ENCODE measurements around the gene PCYOX1L. TPM values are rescaled to one million over a fixed set of nuclear protein-coding genes. Genes with fewer than 3 reads are reported as not detected.

Gene PCYOX1L
- total and polyA plus RNA-seq, 2 of the 8 experiments (the other 6 are each of a cell fraction or from before 2014, with no cell fraction given): 6.8 to 17.2 TPM

DNA sequence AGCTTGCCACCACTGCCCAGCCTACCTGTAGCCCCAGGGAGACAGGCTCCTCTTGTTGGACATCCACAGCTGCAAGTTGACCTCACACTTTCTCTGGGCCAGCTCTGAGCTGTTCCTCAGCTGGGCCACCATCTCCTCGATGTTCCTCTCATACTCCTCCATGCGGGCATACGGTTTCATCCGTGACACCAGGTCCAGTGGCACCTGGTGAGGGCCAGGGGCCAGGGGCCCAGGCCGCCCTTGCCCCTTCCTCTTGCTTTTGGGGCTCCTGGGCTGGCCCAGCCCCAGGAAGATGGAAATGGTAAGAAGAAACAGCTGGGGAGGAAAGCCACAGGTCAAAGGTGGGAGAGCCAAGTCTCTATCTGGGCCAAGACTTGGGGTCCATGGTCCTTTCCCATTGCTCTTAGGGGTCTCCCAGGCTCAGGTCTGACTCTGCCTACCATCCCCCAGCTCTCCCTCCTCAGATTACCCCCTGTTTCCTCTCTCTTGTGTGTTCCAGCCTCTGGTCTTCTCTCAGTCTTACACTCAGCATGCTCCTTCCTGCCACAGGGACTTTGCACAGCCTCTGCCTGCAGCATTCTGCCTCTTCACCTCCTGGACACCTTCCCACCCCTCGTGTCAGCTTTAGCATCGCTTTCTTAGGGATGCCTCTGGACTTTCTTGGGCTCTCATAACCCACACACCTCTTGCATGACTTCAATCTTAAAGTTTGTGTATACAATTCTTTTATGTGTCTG, 19.0 kb downstream of the PCYOX1L start (continued):
- TF ChIP-seq, protein P1, sequence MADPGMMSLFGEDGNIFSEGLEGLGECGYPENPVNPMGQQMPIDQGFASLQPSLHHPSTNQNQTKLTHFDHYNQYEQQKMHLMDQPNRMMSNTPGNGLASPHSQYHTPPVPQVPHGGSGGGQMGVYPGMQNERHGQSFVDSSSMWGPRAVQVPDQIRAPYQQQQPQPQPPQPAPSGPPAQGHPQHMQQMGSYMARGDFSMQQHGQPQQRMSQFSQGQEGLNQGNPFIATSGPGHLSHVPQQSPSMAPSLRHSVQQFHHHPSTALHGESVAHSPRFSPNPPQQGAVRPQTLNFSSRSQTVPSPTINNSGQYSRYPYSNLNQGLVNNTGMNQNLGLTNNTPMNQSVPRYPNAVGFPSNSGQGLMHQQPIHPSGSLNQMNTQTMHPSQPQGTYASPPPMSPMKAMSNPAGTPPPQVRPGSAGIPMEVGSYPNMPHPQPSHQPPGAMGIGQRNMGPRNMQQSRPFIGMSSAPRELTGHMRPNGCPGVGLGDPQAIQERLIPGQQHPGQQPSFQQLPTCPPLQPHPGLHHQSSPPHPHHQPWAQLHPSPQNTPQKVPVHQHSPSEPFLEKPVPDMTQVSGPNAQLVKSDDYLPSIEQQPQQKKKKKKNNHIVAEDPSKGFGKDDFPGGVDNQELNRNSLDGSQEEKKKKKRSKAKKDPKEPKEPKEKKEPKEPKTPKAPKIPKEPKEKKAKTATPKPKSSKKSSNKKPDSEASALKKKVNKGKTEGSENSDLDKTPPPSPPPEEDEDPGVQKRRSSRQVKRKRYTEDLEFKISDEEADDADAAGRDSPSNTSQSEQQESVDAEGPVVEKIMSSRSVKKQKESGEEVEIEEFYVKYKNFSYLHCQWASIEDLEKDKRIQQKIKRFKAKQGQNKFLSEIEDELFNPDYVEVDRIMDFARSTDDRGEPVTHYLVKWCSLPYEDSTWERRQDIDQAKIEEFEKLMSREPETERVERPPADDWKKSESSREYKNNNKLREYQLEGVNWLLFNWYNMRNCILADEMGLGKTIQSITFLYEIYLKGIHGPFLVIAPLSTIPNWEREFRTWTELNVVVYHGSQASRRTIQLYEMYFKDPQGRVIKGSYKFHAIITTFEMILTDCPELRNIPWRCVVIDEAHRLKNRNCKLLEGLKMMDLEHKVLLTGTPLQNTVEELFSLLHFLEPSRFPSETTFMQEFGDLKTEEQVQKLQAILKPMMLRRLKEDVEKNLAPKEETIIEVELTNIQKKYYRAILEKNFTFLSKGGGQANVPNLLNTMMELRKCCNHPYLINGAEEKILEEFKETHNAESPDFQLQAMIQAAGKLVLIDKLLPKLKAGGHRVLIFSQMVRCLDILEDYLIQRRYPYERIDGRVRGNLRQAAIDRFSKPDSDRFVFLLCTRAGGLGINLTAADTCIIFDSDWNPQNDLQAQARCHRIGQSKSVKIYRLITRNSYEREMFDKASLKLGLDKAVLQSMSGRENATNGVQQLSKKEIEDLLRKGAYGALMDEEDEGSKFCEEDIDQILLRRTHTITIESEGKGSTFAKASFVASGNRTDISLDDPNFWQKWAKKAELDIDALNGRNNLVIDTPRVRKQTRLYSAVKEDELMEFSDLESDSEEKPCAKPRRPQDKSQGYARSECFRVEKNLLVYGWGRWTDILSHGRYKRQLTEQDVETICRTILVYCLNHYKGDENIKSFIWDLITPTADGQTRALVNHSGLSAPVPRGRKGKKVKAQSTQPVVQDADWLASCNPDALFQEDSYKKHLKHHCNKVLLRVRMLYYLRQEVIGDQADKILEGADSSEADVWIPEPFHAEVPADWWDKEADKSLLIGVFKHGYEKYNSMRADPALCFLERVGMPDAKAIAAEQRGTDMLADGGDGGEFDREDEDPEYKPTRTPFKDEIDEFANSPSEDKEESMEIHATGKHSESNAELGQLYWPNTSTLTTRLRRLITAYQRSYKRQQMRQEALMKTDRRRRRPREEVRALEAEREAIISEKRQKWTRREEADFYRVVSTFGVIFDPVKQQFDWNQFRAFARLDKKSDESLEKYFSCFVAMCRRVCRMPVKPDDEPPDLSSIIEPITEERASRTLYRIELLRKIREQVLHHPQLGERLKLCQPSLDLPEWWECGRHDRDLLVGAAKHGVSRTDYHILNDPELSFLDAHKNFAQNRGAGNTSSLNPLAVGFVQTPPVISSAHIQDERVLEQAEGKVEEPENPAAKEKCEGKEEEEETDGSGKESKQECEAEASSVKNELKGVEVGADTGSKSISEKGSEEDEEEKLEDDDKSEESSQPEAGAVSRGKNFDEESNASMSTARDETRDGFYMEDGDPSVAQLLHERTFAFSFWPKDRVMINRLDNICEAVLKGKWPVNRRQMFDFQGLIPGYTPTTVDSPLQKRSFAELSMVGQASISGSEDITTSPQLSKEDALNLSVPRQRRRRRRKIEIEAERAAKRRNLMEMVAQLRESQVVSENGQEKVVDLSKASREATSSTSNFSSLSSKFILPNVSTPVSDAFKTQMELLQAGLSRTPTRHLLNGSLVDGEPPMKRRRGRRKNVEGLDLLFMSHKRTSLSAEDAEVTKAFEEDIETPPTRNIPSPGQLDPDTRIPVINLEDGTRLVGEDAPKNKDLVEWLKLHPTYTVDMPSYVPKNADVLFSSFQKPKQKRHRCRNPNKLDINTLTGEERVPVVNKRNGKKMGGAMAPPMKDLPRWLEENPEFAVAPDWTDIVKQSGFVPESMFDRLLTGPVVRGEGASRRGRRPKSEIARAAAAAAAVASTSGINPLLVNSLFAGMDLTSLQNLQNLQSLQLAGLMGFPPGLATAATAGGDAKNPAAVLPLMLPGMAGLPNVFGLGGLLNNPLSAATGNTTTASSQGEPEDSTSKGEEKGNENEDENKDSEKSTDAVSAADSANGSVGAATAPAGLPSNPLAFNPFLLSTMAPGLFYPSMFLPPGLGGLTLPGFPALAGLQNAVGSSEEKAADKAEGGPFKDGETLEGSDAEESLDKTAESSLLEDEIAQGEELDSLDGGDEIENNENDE (IDR thresholded peaks at IDR 0.05; ENCODE audit: insufficient replicate concordance, low read length): no peak
- TF ChIP-seq TEAD4 (IDR thresholded peaks at IDR 0.05; ENCODE audit: low read depth, low read length): no peak
- TF ChIP-seq, protein P2, sequence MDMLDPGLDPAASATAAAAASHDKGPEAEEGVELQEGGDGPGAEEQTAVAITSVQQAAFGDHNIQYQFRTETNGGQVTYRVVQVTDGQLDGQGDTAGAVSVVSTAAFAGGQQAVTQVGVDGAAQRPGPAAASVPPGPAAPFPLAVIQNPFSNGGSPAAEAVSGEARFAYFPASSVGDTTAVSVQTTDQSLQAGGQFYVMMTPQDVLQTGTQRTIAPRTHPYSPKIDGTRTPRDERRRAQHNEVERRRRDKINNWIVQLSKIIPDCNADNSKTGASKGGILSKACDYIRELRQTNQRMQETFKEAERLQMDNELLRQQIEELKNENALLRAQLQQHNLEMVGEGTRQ (IDR thresholded peaks at IDR 0.05; ENCODE audit: low read length): no peak
- no peak for TF ChIP-seq CREB1 (IDR thresholded peaks at IDR 0.05)
- no peak for TF ChIP-seq GTF2F1 (IDR thresholded peaks at IDR 0.05; ENCODE audit: borderline replicate concordance, low read depth, low read length)
- TF ChIP-seq CTBP2 (IDR thresholded peaks at IDR 0.05; ENCODE audit: borderline replicate concordance, insufficient read depth, insufficient read length, low read length): no peak
- TF ChIP-seq SP2 (IDR thresholded peaks at IDR 0.05; ENCODE audit: low read length): no peak
- no peak for TF ChIP-seq SP1 (IDR thresholded peaks at IDR 0.05; ENCODE audit: low read depth, low read length)
- TF ChIP-seq EP300 (IDR thresholded peaks at IDR 0.05; ENCODE audit: borderline replicate concordance in 1 of 2, low read depth in 2 of 2, low read length in 2 of 2): no peak
